BE2C (cell line): ENCODE measurements around the gene PUS3.

Experiments
- DNase-seq: peaks from one replicate; pipeline ENCODE4 v3.0.0-alpha.2; 2020
- H3K27me3 ChIP-seq: fragments of 250-450 bp; sonication (Bioruptor Pico); 2 replicates; pipeline ENCODE4 v1.5.1; 2020; ENCODE audit warnings: mild to moderate bottlenecking
- H3K36me3 ChIP-seq: fragments of 250-450 bp; sonication (Bioruptor Pico); 2 replicates; pipeline ENCODE4 v1.5.1; 2020; ENCODE audit warnings: mild to moderate bottlenecking
- H3K4me1 ChIP-seq: fragments of 250-450 bp; sonication (Bioruptor Pico); 2 replicates; pipeline ENCODE4 v1.5.1; 2020
- H3K4me3 ChIP-seq: 2 replicates; pipeline ENCODE4 v1.5.1; 2011; ENCODE audit warnings: low read depth, low read length
- H3K9me3 ChIP-seq: fragments of 250-450 bp; sonication (Bioruptor Pico); 2 replicates; pipeline ENCODE4 v1.5.1; 2020
- TF ChIP-seq, protein P1 (sequence below): IDR thresholded peaks from 2 replicates; pipeline ENCODE4 v1.5.1; 2012; ENCODE audit warnings: mild to moderate bottlenecking, low read depth, low read length

PUS3 gene

GRCh38 chr11:125941267-125941618 is 38.2 kb upstream of the PUS3 start:
- H3K36me3 ChIP-seq = no peaks in the 10 kb centered on the region
- H3K4me1 ChIP-seq = peaks cover 4% of the 10 kb centered on the region; the same call in 1 of the 2 replicates
- DNase-seq = no peak
- no peak overlapping the region for H3K4me3 ChIP-seq
- no peaks in the 10 kb centered on the region for H3K27me3 ChIP-seq
- H3K9me3 ChIP-seq = no peaks in the 10 kb centered on the region
- TF ChIP-seq, protein P1, sequence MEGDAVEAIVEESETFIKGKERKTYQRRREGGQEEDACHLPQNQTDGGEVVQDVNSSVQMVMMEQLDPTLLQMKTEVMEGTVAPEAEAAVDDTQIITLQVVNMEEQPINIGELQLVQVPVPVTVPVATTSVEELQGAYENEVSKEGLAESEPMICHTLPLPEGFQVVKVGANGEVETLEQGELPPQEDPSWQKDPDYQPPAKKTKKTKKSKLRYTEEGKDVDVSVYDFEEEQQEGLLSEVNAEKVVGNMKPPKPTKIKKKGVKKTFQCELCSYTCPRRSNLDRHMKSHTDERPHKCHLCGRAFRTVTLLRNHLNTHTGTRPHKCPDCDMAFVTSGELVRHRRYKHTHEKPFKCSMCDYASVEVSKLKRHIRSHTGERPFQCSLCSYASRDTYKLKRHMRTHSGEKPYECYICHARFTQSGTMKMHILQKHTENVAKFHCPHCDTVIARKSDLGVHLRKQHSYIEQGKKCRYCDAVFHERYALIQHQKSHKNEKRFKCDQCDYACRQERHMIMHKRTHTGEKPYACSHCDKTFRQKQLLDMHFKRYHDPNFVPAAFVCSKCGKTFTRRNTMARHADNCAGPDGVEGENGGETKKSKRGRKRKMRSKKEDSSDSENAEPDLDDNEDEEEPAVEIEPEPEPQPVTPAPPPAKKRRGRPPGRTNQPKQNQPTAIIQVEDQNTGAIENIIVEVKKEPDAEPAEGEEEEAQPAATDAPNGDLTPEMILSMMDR = no peak

DNA sequence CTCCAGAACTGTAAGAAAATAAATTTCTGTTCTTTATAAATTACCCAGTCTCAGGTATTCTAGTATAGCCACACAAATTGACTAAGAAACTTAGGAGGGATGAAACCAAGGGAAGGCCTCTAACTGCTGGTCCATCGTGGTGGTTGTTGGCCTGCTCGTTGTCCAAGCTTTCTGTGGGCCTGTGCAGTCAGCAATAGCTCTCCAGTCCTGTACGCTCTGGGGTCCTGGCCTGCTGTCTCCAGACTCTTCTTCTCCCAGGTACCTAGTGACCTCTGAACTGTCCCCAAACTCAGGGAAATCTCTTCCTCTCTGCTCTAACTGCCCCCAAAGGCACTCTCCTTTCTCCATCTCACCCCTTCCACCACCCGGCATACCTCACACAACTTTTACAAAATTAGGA is 37.1 kb upstream of the PUS3 start:
- Histone ChIP-seq H3K36me3 (no peaks in the 10 kb centered on the region), H3K9me3 (no peaks in the 10 kb centered on the region), H3K27me3 (no peaks in the 10 kb centered on the region), H3K4me3 (no peak overlapping the region), H3K4me1 (peaks cover 8% of the 10 kb centered on the region; the same call in 1 of the 2 replicates)
- no peak for DNase-seq
- TF ChIP-seq, protein P1 = no peak

DNA sequence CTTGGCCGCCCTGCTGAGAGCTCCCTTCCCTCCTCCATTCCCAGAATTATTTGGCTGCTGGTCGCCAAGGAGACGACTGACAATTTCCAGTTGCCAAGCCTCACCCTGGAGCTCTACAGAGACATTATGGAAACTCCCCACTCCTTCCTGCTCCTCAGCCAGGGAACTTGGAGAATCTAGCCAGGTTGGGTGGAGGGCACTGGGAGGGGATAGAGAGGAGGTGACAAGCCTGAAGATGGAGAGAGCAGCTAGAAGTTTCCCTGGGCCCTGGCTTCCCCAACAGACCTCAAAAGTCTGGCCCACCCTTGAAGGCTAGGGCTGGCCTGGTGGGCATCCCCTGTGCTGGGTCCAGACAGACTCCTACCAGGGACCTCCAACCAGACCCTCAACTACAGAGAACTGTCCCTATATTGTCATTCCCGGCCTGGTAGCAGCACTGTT is 36.1 kb upstream of the PUS3 start:
- H3K4me3 ChIP-seq = no peak overlapping the region
- DNase-seq = no peak
- H3K36me3 ChIP-seq = no peaks in the 10 kb centered on the region
- TF ChIP-seq, protein P1 = no peak
- peaks cover 11% of the 10 kb centered on the region; the same call in 1 of the 2 replicates for H3K4me1 ChIP-seq
- no peaks in the 10 kb centered on the region for H3K27me3 ChIP-seq
- H3K9me3 ChIP-seq = no peaks in the 10 kb centered on the region

DNA sequence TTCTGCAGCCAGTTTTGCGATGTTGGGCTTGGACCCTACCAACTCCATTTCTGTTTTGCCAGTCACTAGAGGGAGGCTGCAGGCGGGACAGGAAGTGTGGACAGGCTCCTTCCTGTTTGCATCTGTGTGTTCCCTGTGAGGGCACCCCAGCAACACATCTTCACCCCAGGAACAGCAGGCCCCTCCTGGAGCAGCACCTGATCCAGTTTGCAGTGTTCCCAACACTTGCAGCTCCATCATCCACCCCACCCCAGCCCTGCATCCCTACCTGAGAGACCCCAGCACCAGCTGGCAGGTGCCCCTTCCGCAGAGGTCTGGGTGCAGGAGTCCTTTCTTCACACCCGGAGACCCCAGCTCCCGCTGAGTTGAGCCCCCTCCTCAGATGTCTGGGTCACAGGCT is 35.4 kb upstream of the PUS3 start:
- H3K9me3 ChIP-seq = no peaks in the 10 kb centered on the region
- peaks cover 12% of the 10 kb centered on the region; the same call in 1 of the 2 replicates for H3K4me1 ChIP-seq
- no peak overlapping the region for H3K4me3 ChIP-seq
- H3K36me3 ChIP-seq = no peaks in the 10 kb centered on the region
- no peak for DNase-seq
- H3K27me3 ChIP-seq = no peaks in the 10 kb centered on the region
- TF ChIP-seq, protein P1 = no peak

DNA sequence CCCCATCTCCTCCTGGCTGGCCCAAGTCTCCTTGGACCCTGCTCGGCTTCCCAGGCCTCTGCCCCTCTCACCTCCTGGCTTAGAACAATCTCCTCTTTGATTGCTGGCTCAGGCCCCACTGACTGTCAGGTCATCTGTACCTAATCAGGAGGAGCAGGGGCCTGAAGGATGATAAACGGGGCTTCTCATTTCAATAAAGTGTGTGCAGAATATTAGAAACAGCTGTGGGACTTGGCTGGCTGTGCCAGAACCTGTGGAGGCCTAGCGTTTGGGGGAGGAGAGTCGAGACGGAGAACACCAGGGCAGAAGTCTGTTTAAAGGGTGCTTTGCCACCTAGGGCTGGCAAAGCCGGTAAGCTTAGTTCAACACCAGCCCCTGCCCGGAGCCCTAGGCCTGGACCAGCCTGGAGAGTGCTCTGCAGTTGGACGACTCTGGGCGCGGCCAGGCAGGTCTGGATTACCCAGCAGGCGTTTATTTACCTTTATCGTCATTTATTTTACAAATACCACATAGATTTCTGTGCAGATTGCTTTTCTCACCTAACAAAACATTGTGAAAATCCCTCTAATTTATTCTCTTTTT is 32.7 kb upstream of the PUS3 start:
- Histone ChIP-seq H3K27me3 (no peaks in the 10 kb centered on the region), H3K9me3 (no peaks in the 10 kb centered on the region), H3K4me1 (peaks cover 11% of the 10 kb centered on the region; the same call in 1 of the 2 replicates), H3K4me3 (no peak overlapping the region), H3K36me3 (no peaks in the 10 kb centered on the region)
- peak; percentile 75 for DNase-seq
- TF ChIP-seq, protein P1 = no peak

GRCh38 chr11:125935056-125935455 is 32.0 kb upstream of the PUS3 start:
- Histone ChIP-seq H3K27me3 (no peaks in the 10 kb centered on the region), H3K9me3 (no peaks in the 10 kb centered on the region), H3K4me1 (peaks cover 11% of the 10 kb centered on the region; the same call in 1 of the 2 replicates), H3K4me3 (no peak overlapping the region), H3K36me3 (no peaks in the 10 kb centered on the region)
- DNase-seq = no peak
- TF ChIP-seq, protein P1 = peak; percentile 42
